HG03520 (cell line): ENCODE data around the gene TMEM178B.

ENCODE experiments used
- ATAC-seq: cut with Tn5 transposase; IDR thresholded peaks from one replicate; pipeline ENCODE4 v1.9.1; 2021; ENCODE audit warnings: mild to moderate bottlenecking, moderate library complexity; ENCODE audit not compliant: unreplicated experiment

Gene TMEM178B

GRCh38 chr7:141349338-141349737 lies 275.5 kb downstream of the TMEM178B start:
- ATAC-seq = no peak

- ATAC-seq = no peak
Measured at GRCh38 chr7:141349804-141350203, 275.9 kb downstream of the TMEM178B start.

- no peak for ATAC-seq
Measured at GRCh38 chr7:141351175-141351574, 277.3 kb downstream of the TMEM178B start.

GRCh38 chr7:141352955-141353354 lies 279.1 kb downstream of the TMEM178B start:
- ATAC-seq = no peak

- ATAC-seq = no peak
Measured at GRCh38 chr7:141354251-141354650, 280.4 kb downstream of the TMEM178B start.

- ATAC-seq = no peak
Measured at GRCh38 chr7:141355032-141355431, 281.2 kb downstream of the TMEM178B start.

GRCh38 chr7:141356161-141356560 lies 282.3 kb downstream of the TMEM178B start:
- ATAC-seq = no peak

- ATAC-seq = no peak
Measured at GRCh38 chr7:141358386-141358785, 284.5 kb downstream of the TMEM178B start.

- ATAC-seq = no peak
Measured at GRCh38 chr7:141359262-141359661, 285.4 kb downstream of the TMEM178B start.

- ATAC-seq = no peak
Measured at GRCh38 chr7:141359740-141360415, 286.0 kb downstream of the TMEM178B start.

- no peak for ATAC-seq
Measured at GRCh38 chr7:141360416-141360760, 286.5 kb downstream of the TMEM178B start.

- no peak for ATAC-seq
Measured at GRCh38 chr7:141360803-141361202, 286.9 kb downstream of the TMEM178B start.

- no peak for ATAC-seq
Measured at GRCh38 chr7:141361479-141361878, 287.6 kb downstream of the TMEM178B start.

GRCh38 chr7:141361960-141362359 lies 288.1 kb downstream of the TMEM178B start:
- no peak for ATAC-seq

- no peak for ATAC-seq
Measured at GRCh38 chr7:141362580-141363435, 288.9 kb downstream of the TMEM178B start.

GRCh38 chr7:141363748-141364147 lies 289.9 kb downstream of the TMEM178B start:
- ATAC-seq = no peak

- no peak for ATAC-seq
Measured at GRCh38 chr7:141366091-141366621, 292.3 kb downstream of the TMEM178B start.

- ATAC-seq = no peak
Measured at GRCh38 chr7:141369422-141369821, 295.6 kb downstream of the TMEM178B start.

- no peak for ATAC-seq
Measured at GRCh38 chr7:141370178-141370577, 296.3 kb downstream of the TMEM178B start.

GRCh38 chr7:141370650-141371049 lies 296.8 kb downstream of the TMEM178B start:
- no peak for ATAC-seq

- ATAC-seq = no peak
Measured at GRCh38 chr7:141374425-141374824, 300.6 kb downstream of the TMEM178B start.

- ATAC-seq = no peak
Measured at GRCh38 chr7:141375442-141375841, 301.6 kb downstream of the TMEM178B start.
